Measurements from ENCODE around the gene GSG1L.

Gene GSG1L

GRCh38 chr16:27767971-27768591 is 295.4 kb downstream of the GSG1L start:
- DNase-seq, result peak; percentile 39

GRCh38 chr16:27767081-27767480 is 296.4 kb downstream of the GSG1L start:
- no peak for DNase-seq

DNA sequence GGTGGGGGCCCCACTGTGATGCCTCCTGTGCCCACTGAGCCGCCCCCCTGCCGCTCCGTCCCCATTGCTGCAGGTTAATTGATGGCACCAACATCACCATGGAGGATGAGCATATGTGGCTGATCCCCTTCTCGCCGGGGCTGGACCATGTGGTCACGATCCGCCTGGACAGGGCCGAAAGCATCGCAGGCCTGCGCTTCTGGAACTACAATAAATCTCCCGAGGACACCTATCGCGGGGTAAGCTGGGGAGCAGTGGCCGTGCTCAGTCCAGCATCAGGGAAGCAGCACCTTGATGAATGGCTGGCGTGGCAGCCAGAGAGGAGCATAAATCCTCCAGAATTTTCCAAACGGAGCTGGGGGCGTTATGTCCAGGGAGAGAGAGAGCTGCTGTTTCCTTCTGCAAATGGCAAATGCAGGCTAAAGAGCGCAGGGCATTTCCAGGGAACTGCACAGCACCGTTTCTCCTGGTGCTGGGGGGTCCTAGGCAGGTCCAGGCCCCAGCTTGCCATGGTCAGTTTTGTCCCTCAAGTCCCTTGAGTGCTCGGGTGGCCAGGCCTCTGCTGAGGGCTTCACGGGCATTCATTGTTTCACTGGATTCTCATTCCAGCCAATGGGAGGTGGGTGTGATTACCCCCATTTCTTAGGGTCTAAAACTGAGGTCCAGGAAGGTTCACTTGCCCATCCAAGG is 297.1 kb downstream of the GSG1L start:
- no peak for DNase-seq

GRCh38 chr16:27764869-27765675 is 298.4 kb downstream of the GSG1L start:
- DNase-seq, result no peak

- no peak for DNase-seq
Observed at GRCh38 chr16:27764427-27764826, 299.1 kb downstream of the GSG1L start.

DNA sequence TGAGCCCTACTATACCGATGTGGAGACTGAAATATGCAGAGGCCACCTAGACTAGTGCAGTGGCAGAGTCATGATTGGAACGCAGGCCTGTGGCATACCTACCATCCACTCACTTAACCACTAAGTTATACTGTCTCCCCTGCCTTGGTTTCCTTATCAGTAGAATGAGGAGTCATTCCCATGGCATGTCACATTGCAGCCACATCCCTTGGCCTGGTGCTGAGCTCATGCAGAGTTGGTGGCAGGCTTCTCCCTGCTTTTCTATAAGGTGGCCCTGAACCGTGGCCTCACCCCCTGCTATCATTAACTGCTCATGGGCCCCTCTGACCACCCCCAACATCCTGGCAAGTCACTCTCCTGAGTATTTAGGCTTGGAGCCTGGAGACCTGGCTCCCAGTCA is 301.1 kb downstream of the GSG1L start:
- no peak for DNase-seq

DNA sequence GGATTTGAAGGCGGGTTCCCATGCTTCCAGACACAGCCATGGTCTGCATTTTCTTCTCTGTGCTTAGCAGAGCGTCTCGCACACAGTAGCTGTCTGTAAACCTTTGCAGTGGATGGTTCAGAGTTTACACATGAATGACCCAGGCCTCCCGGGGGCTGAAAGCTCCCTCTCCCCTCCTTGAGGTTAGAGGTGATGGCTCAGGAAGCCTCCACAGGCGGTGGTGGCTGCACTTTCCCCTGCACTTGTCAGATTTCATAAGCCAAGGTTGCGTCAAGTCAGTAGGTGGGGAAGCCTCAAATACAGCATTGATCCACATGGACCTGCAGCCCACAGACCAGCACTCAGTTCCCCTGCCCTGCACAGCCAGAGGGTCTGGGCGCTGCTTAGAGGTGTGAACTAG is 301.7 kb downstream of the GSG1L start:
- no peak for DNase-seq

DNA sequence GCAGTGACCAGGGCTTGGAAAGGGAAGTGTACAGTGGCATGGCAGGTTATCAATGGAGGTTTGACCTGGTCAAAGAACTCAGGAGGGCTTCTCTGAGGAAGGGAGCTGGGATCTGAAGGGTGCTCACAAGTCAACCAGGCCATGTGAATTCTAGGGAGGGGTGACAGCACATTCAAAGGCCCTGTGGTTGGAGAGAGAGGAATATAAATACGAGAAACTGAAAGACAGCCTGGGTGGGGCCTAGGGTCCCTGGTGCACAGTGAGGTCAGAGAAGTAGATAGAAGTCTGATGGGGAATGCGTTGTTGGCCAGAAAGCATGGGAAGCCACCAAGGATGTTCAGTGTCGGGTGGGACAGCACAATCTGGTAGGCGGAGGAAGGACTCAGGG is 302.7 kb downstream of the GSG1L start:
- DNase-seq, result no peak

DNA sequence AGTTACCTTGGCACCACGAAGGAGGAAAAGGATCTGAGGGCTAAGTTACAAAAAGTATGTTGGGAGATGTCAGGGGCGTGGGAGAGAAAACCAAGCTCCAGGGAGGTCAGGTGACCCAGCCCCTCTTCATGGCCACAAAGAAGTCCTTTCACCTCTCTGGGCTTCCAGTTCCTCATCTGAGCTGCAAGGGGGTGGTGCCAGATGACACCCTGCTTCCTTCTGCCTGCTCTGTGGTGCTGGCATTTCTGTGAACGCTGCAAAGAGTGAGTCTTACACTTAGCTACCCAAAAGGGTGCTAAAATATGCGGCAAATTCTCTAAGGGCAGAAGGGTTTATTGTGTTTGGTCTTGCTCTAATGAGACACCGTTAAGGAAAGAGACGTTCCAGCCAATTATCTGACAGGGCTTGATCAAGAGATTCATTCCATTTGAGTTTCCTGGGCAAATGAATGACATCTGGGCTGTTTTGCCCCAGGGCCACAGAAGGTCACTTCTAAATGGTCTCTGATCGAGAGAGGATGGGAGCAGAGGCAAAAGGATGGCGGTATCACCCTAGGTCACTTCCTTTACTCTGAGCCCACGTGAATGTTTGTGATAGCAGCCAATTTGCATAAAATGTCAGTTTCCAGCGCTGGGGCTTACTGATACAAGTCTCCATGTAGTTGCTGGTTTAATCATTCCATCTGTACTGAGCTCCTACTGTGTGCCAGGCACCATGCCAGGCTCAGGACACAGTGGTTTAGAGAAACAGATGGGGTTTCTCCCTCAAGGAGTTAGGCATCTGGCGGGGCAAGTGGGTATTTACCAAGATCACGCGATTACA is 303.3 kb downstream of the GSG1L start:
- no peak for DNase-seq

GRCh38 chr16:27759301-27759871 is 304.1 kb downstream of the GSG1L start:
- DNase-seq, result no peak

- DNase-seq, result no peak
Observed at GRCh38 chr16:27758544-27758943, 305.0 kb downstream of the GSG1L start.

- no peak for DNase-seq
Observed at GRCh38 chr16:27756206-27756970, 307.1 kb downstream of the GSG1L start.

- no peak for DNase-seq
Observed at GRCh38 chr16:27754788-27755690, 308.5 kb downstream of the GSG1L start.

- DNase-seq, result no peak
Observed at GRCh38 chr16:27753563-27753962, 310.0 kb downstream of the GSG1L start.

DNA sequence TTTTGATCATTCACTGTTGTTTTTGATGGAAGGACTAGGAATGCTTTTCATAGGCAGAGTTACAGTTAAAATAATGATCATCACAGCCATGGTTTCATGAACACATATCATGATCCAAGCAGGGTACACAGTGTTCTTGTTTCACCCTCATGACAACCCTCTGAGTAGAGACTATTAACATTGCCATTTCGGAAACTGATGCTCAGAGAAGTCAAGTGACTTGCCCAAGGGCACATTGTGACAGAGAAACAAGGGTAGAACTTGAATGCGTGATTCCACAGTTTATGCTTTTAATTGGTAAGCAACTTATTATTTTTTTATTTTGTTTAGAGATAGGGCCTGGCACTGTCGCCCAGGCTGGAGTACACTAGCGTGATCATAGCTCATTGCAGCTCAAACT is 311.3 kb downstream of the GSG1L start:
- DNase-seq, result no peak

GRCh38 chr16:27751676-27752075 is 311.8 kb downstream of the GSG1L start:
- DNase-seq, result no peak

GRCh38 chr16:27751233-27751632 is 312.3 kb downstream of the GSG1L start:
- DNase-seq, result no peak

- DNase-seq, result no peak
Observed at GRCh38 chr16:27749946-27750345, 313.6 kb downstream of the GSG1L start.

DNA sequence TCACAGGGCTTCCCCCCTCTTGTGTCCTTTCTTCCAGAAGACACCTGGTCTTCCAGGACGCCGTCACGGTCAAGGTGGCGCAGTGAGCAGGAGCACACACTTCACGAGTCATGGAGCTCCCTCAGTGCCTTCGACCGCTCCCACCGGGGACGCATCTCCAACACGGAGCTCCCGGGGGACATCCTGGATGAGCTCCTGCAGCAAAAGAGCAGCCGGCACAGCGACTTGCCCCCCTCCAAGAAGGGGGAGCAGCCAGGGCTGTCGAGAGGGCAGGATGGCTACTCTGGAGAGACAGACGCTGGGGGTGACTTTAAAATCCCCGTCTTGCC is 314.0 kb downstream of the GSG1L start:
- no peak for DNase-seq

- no peak for DNase-seq
Observed at GRCh38 chr16:27748868-27749546, 314.5 kb downstream of the GSG1L start.
